ENCODE results near the gene ROR1.

- TF ChIP-seq PBX3 (IDR thresholded peaks at IDR 0.05) = no peak
- TF ChIP-seq RXRA (IDR thresholded peaks at IDR 0.05; ENCODE audit: borderline replicate concordance, low read depth) = no peak
- no peak for TF ChIP-seq CTCF (IDR thresholded peaks at IDR 0.05)
Measured at GRCh38 chr1:63924600-63924999, 150.8 kb downstream of the ROR1 start.
